GM13976 (cell line): Measurements from ENCODE around the gene IL1RAPL2.

Experiments used
- DNase-seq: peaks from one replicate; pipeline ENCODE4 v3.0.0; 2012; ENCODE audit warnings: low spot score
- in situ Hi-C: fragments of 300-500 bp; cut with MboI; formaldehyde crosslinking; loops from one replicate; pipeline ENCODE4 v1.12.0; 2022; ENCODE audit warnings: low sequenced_read_pairs, mixed read lengths, inconsistent platforms; ENCODE audit not compliant: unreplicated experiment
- TF ChIP-seq, protein P1 (sequence below): IDR thresholded peaks from 2 replicates; pipeline ENCODE4 v1.5.1; 2012; ENCODE audit warnings: borderline replicate concordance, mild to moderate bottlenecking; ENCODE audit not compliant: insufficient read depth; ENCODE audit errors: extremely low read depth, missing control alignments, control extremely low read depth

IL1RAPL2 gene

DNA sequence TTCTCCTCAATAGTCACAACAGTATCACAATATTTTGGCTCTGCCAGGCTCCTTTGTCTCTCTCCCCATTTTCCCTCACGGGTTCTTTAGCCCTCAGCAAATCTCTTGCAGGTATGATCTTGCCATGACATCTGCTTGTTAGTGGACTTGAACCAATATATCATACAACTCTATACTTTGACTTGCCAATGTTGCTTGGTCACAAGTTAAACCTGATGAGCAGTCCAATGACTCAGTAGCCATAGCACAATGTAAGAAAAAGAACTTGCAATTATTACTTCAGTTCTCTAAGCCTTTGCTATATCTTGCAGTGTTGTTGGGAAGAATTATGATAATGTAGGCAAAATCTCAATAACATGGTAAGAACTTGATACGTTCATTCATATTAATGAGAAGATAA is 1081.8 kb downstream of the IL1RAPL2 start:
- DNase-seq = no peak
- in situ Hi-C loops = no loop called here
- TF ChIP-seq, protein P1, sequence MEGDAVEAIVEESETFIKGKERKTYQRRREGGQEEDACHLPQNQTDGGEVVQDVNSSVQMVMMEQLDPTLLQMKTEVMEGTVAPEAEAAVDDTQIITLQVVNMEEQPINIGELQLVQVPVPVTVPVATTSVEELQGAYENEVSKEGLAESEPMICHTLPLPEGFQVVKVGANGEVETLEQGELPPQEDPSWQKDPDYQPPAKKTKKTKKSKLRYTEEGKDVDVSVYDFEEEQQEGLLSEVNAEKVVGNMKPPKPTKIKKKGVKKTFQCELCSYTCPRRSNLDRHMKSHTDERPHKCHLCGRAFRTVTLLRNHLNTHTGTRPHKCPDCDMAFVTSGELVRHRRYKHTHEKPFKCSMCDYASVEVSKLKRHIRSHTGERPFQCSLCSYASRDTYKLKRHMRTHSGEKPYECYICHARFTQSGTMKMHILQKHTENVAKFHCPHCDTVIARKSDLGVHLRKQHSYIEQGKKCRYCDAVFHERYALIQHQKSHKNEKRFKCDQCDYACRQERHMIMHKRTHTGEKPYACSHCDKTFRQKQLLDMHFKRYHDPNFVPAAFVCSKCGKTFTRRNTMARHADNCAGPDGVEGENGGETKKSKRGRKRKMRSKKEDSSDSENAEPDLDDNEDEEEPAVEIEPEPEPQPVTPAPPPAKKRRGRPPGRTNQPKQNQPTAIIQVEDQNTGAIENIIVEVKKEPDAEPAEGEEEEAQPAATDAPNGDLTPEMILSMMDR = no peak

DNA sequence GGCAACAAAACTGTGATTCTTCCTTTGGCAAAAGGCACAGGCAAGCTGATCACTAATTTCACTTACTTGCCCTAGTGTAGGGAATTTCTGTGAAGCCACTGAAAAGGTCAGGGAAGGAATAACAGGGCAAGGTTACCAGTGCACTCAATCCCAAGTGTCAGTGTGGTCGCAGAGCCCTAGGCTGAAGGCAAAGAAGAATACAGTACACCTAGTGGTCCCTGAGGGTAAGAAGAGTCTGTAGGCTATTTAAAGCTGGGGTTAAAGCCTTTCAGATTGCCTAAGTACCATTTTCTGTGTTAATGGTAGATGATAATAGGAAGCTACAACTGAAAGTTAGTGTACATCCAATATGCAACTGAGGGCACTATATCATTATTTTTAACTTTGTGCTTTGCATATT is 1082.7 kb downstream of the IL1RAPL2 start:
- TF ChIP-seq, protein P1 = no peak
- in situ Hi-C loops = no loop called here
- DNase-seq = no peak

- in situ Hi-C loops = no loop called here
- TF ChIP-seq, protein P1 = no peak
- no peak for DNase-seq
Measured at GRCh38 chrX:105650577-105650976, 1084.6 kb downstream of the IL1RAPL2 start.

- TF ChIP-seq, protein P1 = no peak
- in situ Hi-C loops = no loop called here
Measured at GRCh38 chrX:105650986-105651385, 1085.0 kb downstream of the IL1RAPL2 start.

GRCh38 chrX:105653891-105654290 is 1087.9 kb downstream of the IL1RAPL2 start:
- in situ Hi-C loops = no loop called here
- TF ChIP-seq, protein P1 = no peak
- no peak for DNase-seq

More at GRCh38 chrX:105650986-105651385, 1085.0 kb downstream of the IL1RAPL2 start:
- DNase-seq = no peak

GRCh38 chrX:105658136-105658535 is 1092.1 kb downstream of the IL1RAPL2 start:
- TF ChIP-seq, protein P1 = no peak
- no peak for DNase-seq

GRCh38 chrX:105662248-105662647 is 1096.2 kb downstream of the IL1RAPL2 start:
- no peak for DNase-seq
- TF ChIP-seq, protein P1 = no peak
- in situ Hi-C loops = no loop called here

More at GRCh38 chrX:105658136-105658535, 1092.1 kb downstream of the IL1RAPL2 start:
- in situ Hi-C loops = no loop called here
